UCSD-AML1 (cell line): ENCODE results near the gene CDON.
"Not testable (repeated sequence)": the region's sequence is repeated elsewhere in the genome, so short reads cannot be mapped to it uniquely, and the experiment has no call there.

Source experiments
- DNase-seq: peaks from one replicate; lab custom pipeline; 2025; ENCODE audit not compliant: unreplicated experiment; lab: John Stamatoyannopoulos, UW

Gene CDON

DNA sequence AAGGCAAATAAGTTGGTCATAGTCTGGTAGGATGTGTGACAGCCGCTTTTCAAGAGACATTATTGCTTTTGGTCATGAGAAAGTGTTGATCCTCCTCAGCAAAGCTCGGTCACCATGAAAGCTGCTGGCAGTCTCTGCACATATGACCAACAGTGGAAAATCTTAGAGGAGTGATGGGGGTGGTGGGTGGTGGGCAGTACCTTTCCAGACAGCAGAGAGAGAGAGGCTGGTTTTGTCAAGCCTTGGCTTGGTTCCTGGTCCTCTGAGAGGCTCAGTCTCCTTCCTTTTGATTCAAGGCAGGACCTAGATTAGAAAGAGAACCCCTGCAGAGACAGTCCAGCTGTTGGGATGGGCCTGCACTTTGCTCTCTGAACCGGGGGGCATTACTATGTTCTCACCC, 136.9 kb downstream of the CDON start:
- DNase-seq: no peak

DNA sequence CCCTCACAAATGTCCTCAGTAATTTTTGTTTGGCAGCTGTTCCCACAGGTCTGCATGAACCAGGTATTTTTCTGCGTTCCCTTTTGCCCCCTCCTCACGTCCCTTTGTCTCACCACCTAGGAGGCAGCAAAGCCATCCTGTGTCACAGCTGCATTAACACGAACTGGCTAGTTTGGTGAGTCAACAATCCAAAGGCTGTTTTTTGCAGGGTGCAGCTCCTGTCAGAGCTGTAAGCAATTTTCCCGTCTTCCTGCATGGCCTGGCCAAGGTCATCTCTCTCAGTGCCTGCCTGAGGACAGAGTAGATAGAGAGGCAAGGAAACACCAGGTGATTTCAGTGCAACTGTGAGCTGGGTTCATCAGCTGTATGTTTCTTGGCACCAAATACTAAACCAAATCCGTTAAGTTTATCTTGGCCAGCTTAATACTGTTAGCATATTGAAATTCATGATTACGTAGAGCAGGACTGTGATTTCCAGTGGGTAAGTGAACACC, 137.4 kb downstream of the CDON start:
- no peak for DNase-seq

- DNase-seq: no peak
These were observed 138.2 kb downstream of the CDON start for GRCh38 chr11:125924384-125925007.

- no peak for DNase-seq
These were observed 139.0 kb downstream of the CDON start for GRCh38 chr11:125923633-125924032.

DNA sequence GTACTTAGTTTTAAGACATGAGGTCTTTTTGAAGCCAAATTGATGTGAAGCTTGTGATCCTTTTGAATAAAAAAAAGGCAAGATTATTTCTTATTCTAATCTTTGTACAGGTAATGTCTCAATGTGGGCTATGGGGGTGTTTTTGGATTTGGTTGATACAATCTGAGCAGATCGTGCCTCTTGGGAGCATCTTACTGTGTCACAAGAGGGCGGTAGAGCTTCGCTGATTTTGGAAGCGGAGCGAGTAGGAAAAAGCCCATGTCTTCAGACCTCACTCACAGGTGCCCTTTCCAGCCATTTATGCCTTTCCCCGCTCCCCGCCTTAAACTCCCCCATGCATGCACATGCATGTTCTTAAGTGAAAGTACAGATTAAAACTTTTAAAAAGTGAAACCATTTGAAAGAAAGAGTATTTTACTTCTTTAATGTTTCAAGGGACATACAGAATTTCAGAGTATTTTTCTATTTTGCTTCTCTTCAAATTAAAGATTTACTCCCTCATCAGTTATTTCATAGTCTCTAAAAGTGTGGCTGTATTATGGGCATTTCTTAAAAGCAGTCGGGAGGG, 139.6 kb downstream of the CDON start:
- DNase-seq: peak; percentile 46

GRCh38 chr11:125922156-125922555, 140.5 kb downstream of the CDON start:
- no peak for DNase-seq

GRCh38 chr11:125921042-125921441, 141.6 kb downstream of the CDON start:
- DNase-seq: no peak

- DNase-seq: no peak
These were observed 144.4 kb downstream of the CDON start for GRCh38 chr11:125918140-125918840.

DNA sequence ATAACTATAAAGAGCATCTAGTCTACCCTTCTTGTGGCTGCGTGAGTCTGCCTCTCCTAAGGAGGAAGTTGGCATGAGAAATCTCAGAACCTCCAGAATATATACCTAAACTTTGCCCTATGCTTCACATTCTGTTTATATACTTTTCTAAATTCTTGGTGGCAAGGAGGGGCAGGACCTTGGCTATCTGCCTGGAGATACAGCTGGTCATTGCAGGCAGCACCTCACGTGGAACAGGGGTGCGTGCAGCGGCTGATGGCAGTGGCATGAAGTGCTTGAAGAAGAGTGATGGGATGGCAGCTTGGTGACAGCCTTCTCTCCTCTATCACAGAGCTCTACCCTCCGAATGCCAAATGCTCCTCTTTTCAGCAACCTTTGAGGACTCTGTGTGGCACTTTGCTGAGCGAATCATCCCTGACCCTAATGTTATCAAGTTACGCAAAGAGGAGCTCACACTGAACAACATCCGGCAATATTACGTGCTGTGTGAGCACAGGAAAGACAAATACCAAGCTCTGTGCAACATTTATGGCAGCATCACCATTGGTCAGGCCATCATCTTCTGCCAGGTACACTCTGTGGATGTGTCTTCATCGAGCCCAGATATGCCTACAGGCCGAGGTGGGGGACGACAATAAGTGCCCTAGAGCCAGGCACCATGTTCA, 145.9 kb downstream of the CDON start:
- DNase-seq: no peak

DNA sequence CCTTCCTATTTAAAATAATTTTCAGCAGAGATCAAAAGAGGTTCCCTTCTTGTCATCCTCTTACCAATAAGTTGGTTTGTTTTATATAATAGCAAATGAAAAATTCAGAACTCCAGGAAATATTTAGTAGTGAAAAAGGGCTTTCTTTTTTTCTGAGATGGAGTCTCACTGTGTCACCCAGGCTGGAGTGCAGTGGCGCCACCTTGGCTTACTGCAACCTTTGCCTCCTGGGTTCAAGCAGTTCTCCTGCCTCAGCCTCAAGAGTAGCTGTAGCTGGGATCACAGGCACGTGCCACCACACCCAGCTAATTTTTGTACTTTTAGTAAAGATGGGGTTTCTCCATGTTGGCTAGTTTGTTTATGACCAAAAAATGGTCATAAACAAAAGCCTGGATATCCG, 148.1 kb downstream of the CDON start:
- not testable (repeated sequence) for DNase-seq

GRCh38 chr11:125910226-125910849, 152.3 kb downstream of the CDON start:
- DNase-seq: no peak
